Stimulated activated CD8-positive, alpha-beta memory T cell treated with anti-CD3 and anti-CD28 coated beads, Interleukin-7, amount 100 ng/mL, for 1 hour (primary cell): ENCODE data around the gene TCF7L2.

Experiments
- DNase-seq, 2 donors: peaks; one replicate each; pipeline ENCODE4 v3.0.0-alpha.2; 2020; ENCODE audit warnings: low read depth in 2 of 2

Gene TCF7L2

GRCh38 chr10:113177936-113178335 lies 227.9 kb downstream of the TCF7L2 start:
- DNase-seq: no peak

- no peak for DNase-seq
Measured at GRCh38 chr10:113178771-113179170, 228.7 kb downstream of the TCF7L2 start.

GRCh38 chr10:113179265-113179664 lies 229.2 kb downstream of the TCF7L2 start:
- DNase-seq: no peak

GRCh38 chr10:113179966-113180365 lies 229.9 kb downstream of the TCF7L2 start:
- no peak for DNase-seq

- DNase-seq: no peak
Measured at GRCh38 chr10:113180401-113181154, 230.5 kb downstream of the TCF7L2 start.

- no peak for DNase-seq
Measured at GRCh38 chr10:113182154-113182553, 232.1 kb downstream of the TCF7L2 start.

GRCh38 chr10:113183573-113183972 lies 233.5 kb downstream of the TCF7L2 start:
- no peak for DNase-seq

- DNase-seq: no peak
Measured at GRCh38 chr10:113187063-113187777, 237.2 kb downstream of the TCF7L2 start.

- no peak for DNase-seq
Measured at GRCh38 chr10:113199459-113199858, 249.4 kb downstream of the TCF7L2 start.

- DNase-seq: no peak
Measured at GRCh38 chr10:113202011-113202410, 252.0 kb downstream of the TCF7L2 start.

- DNase-seq: no peak
Measured at GRCh38 chr10:113207924-113208323, 257.9 kb downstream of the TCF7L2 start.

GRCh38 chr10:113213035-113213434 lies 263.0 kb downstream of the TCF7L2 start:
- no peak for DNase-seq

GRCh38 chr10:113214331-113214730 lies 264.3 kb downstream of the TCF7L2 start:
- DNase-seq: no peak

- no peak for DNase-seq
Measured at GRCh38 chr10:113216102-113216501, 266.1 kb downstream of the TCF7L2 start.
